NCI-H460 (cell line): ENCODE data around the gene EHD4. TPM values are rescaled to one million over a fixed set of nuclear protein-coding genes. Genes with fewer than 3 reads are reported as not detected.

Experiments
- DNase-seq: peaks from one replicate; pipeline ENCODE4 v3.0.0-alpha.2; 2016; ENCODE audit warnings: low read depth; ENCODE audit errors: extremely low read depth
- small RNA-seq, 2 experiments: library from RNA; depleted of rRNA; stranded (forward); fragments of <200 nt; gene quantifications; one replicate each; pipeline ENCODE3, GENCODE V24; 2014
- total RNA-seq: library from RNA; depleted of rRNA; stranded (reverse); fragments of >200 nt; shearing (Covaris generic); gene quantifications from 2 replicates; pipeline ENCODE4 v1.2.3, GENCODE V29; 2014; rRNA removed

EHD4 gene
- total RNA-seq, 1 experiment from 2014 or later = 7.4 TPM

DNA sequence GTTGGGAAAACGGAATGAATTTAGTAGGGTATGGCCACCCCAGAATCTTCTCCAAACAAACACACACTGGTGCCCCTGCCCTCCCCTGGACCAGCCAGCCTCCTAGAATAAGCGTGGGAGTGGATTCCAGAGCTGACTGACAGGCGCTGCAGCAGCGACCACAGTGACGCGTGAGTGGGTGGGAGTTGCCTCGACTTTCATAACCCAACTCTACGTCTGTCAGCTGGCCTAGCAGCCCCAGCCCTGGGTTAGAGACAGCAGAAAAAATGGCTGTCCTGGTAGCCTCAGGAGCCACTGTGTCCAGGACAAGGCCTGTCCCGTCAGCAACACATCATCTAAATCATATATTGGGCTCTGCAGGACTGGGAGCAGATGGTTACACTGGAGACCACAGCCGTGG is 123.7 kb downstream of the EHD4 start:
- no peak for DNase-seq

DNA sequence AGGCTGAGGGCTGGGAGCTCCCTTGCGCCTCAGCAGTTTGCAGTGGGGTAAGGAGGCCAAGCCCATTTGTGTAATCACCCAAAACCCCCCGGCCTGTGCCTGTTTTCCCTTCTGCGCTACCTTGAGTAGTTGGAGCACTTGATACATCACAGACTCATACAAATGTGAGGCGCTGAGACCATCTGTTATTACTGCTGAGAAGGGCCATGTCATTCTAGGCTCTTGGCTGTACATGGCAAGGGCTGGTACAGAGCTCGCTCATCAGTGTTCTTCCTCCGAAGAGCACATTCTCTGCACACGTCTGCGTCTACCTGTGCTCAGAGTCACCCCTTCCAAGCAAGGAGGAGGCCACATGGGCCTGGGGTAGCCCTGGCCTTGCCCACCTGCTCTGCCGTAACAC is 124.4 kb downstream of the EHD4 start:
- DNase-seq = no peak

DNA sequence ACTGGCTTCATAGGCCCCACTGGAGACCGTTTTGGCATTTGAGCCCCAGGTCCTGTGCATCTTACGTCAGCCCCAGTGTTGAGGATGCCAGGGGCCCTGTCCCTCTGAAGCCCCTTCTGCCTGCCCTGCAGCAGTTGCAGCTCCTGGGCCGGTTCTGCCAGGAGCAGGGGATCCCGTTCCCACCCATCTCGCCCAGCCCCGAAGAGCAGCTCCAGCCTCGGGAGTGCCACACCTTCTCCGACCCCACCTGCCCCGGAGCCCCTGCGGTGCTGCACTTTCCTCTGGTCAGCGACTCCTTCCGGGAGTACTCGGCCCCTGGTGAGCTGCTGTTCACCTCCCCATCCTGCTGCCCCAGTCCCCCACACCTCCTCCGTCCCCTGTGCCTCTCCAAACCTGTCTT is 125.2 kb downstream of the EHD4 start:
- DNase-seq = no peak

Small RNAs within 50 kb of the gene (small RNA-seq; reads per million reads assigned to genes)
- gene MIR4310 = 0 reads per million in 2 experiments
- gene RNA5SP393 = 0 reads per million in 2 experiments

Other genes starting within 250 kb of the EHD4 start
- gene MAPKBP1, start 198.1 kb downstream of the EHD4 start, total RNA-seq = 8.2 and 9.0 TPM in 2 replicates
- 3.1 TPM in 2 replicates for gene JMJD7, start 144.5 kb downstream of the EHD4 start, total RNA-seq
- gene PLA2G4B, start 133.7 kb downstream of the EHD4 start, total RNA-seq = 1.7 and 4.0 TPM in 2 replicates
- gene SPTBN5, start 78.5 kb downstream of the EHD4 start, total RNA-seq = 0.06 and 0.10 TPM in 2 replicates
- gene PLA2G4E, start 48.5 kb upstream of the EHD4 start, total RNA-seq = not detected in 2 replicates
- not detected in 2 replicates for gene PLA2G4D, start 122.0 kb upstream of the EHD4 start, total RNA-seq
- not detected in 2 replicates for gene PLA2G4F, start 184.1 kb upstream of the EHD4 start, total RNA-seq
- gene VPS39, start 235.7 kb upstream of the EHD4 start, total RNA-seq = 18.8 and 27.0 TPM in 2 replicates